Measurements from ENCODE around the gene SLC6A8.

- TF ChIP-seq, protein P1, sequence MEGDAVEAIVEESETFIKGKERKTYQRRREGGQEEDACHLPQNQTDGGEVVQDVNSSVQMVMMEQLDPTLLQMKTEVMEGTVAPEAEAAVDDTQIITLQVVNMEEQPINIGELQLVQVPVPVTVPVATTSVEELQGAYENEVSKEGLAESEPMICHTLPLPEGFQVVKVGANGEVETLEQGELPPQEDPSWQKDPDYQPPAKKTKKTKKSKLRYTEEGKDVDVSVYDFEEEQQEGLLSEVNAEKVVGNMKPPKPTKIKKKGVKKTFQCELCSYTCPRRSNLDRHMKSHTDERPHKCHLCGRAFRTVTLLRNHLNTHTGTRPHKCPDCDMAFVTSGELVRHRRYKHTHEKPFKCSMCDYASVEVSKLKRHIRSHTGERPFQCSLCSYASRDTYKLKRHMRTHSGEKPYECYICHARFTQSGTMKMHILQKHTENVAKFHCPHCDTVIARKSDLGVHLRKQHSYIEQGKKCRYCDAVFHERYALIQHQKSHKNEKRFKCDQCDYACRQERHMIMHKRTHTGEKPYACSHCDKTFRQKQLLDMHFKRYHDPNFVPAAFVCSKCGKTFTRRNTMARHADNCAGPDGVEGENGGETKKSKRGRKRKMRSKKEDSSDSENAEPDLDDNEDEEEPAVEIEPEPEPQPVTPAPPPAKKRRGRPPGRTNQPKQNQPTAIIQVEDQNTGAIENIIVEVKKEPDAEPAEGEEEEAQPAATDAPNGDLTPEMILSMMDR (IDR thresholded peaks at IDR 0.05), result no peak
- TF ChIP-seq POLR2A (IDR thresholded peaks at IDR 0.05), result no peak
Observed at GRCh38 chrX:153672531-153673427, 14.9 kb upstream of the SLC6A8 start.
